GM23338 (cell line): ENCODE data around the gene GART. TPM values are rescaled to one million over a fixed set of nuclear protein-coding genes. Genes with fewer than 3 reads are reported as not detected.

Source experiments
- ATAC-seq: fragments of 200-7000 bp; cut with Tn5 transposase; 3 replicates; pipeline ENCODE4 v1.9.1; 2020
- DNase-seq: peaks from one replicate; pipeline ENCODE4 v3.0.0-alpha.2; 2015; ENCODE audit warnings: low spot score
- H2AFZ ChIP-seq: fragments of 200-600 bp; sonication (generic); 2 replicates; pipeline ENCODE4 v1.8.0; 2016; ENCODE audit warnings: antibody characterized with exemption, mild to moderate bottlenecking, moderate library complexity
- H3F3A ChIP-seq: fragments of 200-600 bp; sonication (generic); replicated peaks from 2 replicates; pipeline ENCODE4 v1.8.0; 2017; ENCODE audit warnings: antibody characterized with exemption, mixed run types, low read depth
- H3K27ac ChIP-seq: fragments of 200-600 bp; sonication (generic); 2 replicates; pipeline ENCODE4 v1.6.1; 2016; ENCODE audit warnings: low read depth
- H3K27me3 ChIP-seq: fragments of 200-600 bp; sonication (generic); 2 replicates; pipeline ENCODE4 v1.8.0; 2016; ENCODE audit warnings: mild to moderate bottlenecking, mixed run types, moderate library complexity; ENCODE audit not compliant: insufficient read depth
- H3K36me3 ChIP-seq: fragments of 200-600 bp; sonication (generic); 2 replicates; pipeline ENCODE4 v1.8.0; 2016; ENCODE audit warnings: mild to moderate bottlenecking; ENCODE audit not compliant: insufficient read depth
- H3K4me1 ChIP-seq: fragments of 200-600 bp; sonication (generic); 2 replicates; pipeline ENCODE4 v1.8.0; 2016; ENCODE audit warnings: mild to moderate bottlenecking, moderate library complexity; ENCODE audit not compliant: insufficient read depth
- H3K4me2 ChIP-seq: fragments of 200-600 bp; sonication (generic); 2 replicates; pipeline ENCODE4 v1.7.1; 2017; ENCODE audit warnings: mixed run types
- H3K4me3 ChIP-seq: fragments of 200-600 bp; sonication (generic); 2 replicates; pipeline ENCODE4 v1.6.1; 2016; ENCODE audit warnings: mixed run types
- H3K79me2 ChIP-seq: fragments of 200-600 bp; sonication (generic); replicated peaks from 2 replicates; pipeline ENCODE4 v1.8.0; 2017; ENCODE audit warnings: mild to moderate bottlenecking; ENCODE audit not compliant: insufficient read depth
- H3K9me2 ChIP-seq: fragments of 200-600 bp; sonication (generic); 2 replicates; pipeline ENCODE4 v1.8.0; 2017; ENCODE audit not compliant: insufficient read depth
- H4K20me1 ChIP-seq: fragments of 200-600 bp; sonication (generic); replicated peaks from 2 replicates; pipeline ENCODE4 v1.8.0; 2017; ENCODE audit warnings: mild to moderate bottlenecking; ENCODE audit not compliant: insufficient read depth
- H3K27ac Mint-ChIP-seq: 2 replicates; pipeline ENCODE4 v1.8.0; 2020; ENCODE audit warnings: inconsistent platforms, mild to moderate bottlenecking, moderate library complexity, mixed read lengths
- H3K27me3 Mint-ChIP-seq: 3 replicates; pipeline ENCODE4 v1.8.0; 2022; ENCODE audit warnings: low read depth, mild to moderate bottlenecking, moderate library complexity, mixed read lengths, inconsistent platforms; ENCODE audit not compliant: insufficient read depth, poor library complexity
- H3K36me3 Mint-ChIP-seq: 3 replicates; pipeline ENCODE4 v1.8.0; 2021; ENCODE audit warnings: low read depth, mild to moderate bottlenecking, inconsistent platforms, moderate library complexity, mixed read lengths
- H3K4me1 Mint-ChIP-seq: 3 replicates; pipeline ENCODE4 v1.8.0; 2020; ENCODE audit warnings: mild to moderate bottlenecking, inconsistent platforms, mixed read lengths
- H3K4me3 Mint-ChIP-seq: 3 replicates; pipeline ENCODE4 v1.8.0; 2021; ENCODE audit warnings: moderate library complexity, mild to moderate bottlenecking, inconsistent platforms, mixed read lengths
- H3K9me3 Mint-ChIP-seq: 3 replicates; pipeline ENCODE4 v1.8.0; 2020; ENCODE audit warnings: moderate library complexity, mild to moderate bottlenecking, inconsistent platforms, mixed read lengths
- CREB1 ChIP-seq: fragments of 250-450 bp; sonication (Bioruptor Pico); IDR thresholded peaks from 2 replicates; pipeline ENCODE4 v1.5.0; 2020; ENCODE audit warnings: low read depth, mild to moderate bottlenecking, moderate library complexity
- EZH2 ChIP-seq: fragments of 200-600 bp; sonication (generic); IDR thresholded peaks from one replicate; pipeline ENCODE4 v1.8.0; 2017; ENCODE audit warnings: antibody characterized with exemption, mild to moderate bottlenecking, low read depth; ENCODE audit not compliant: unreplicated experiment
- EZH2phosphoT487 ChIP-seq: fragments of 200-600 bp; sonication (generic); IDR thresholded peaks from one replicate; pipeline ENCODE4 v1.8.1; 2018; ENCODE audit warnings: antibody characterized with exemption; ENCODE audit not compliant: unreplicated experiment
- JUNB ChIP-seq: IDR thresholded peaks from one replicate; pipeline ENCODE4 v1.6.1; 2016; ENCODE audit warnings: antibody characterized with exemption; ENCODE audit not compliant: unreplicated experiment
- NANOG ChIP-seq: IDR thresholded peaks from 2 replicates; pipeline ENCODE4 v1.6.1; 2016; ENCODE audit warnings: antibody characterized with exemption, borderline replicate concordance
- POLR2AphosphoS5 ChIP-seq: IDR thresholded peaks from 2 replicates; pipeline ENCODE4 v1.6.1; 2016; ENCODE audit warnings: antibody characterized with exemption, low read depth
- REST ChIP-seq: IDR thresholded peaks from one replicate; pipeline ENCODE4 v1.6.1; 2018; ENCODE audit warnings: antibody characterized with exemption; ENCODE audit not compliant: unreplicated experiment
- STAT1 ChIP-seq: IDR thresholded peaks from one replicate; pipeline ENCODE4 v1.6.1; 2016; ENCODE audit warnings: antibody characterized with exemption; ENCODE audit not compliant: unreplicated experiment
- ZNF114 ChIP-seq: fragments of 250-450 bp; sonication (Bioruptor Pico); IDR thresholded peaks from 2 replicates; pipeline ENCODE4 v1.5.0; 2020; ENCODE audit warnings: mild to moderate bottlenecking, moderate library complexity
- ZNF331 ChIP-seq: fragments of 250-450 bp; sonication (Bioruptor Pico); IDR thresholded peaks from 2 replicates; pipeline ENCODE4 v1.5.0; 2020; ENCODE audit warnings: low read depth, mild to moderate bottlenecking, moderate library complexity
- polyA plus RNA-seq: library from polyadenylated mRNA; unstranded; fragments of >200 nt; fragmentation: Nextera tagmentation; extraction: Ambion mirVana; gene quantifications from 2 replicates; pipeline ENCODE4 v1.2.1, GENCODE V29; 2016
- total RNA-seq: library from RNA; depleted of rRNA; stranded (reverse); fragments of >200 nt; shearing (Covaris generic); gene quantifications from 2 replicates; pipeline ENCODE4 v1.2.3, GENCODE V29; 2014
- TF ChIP-seq, protein P1 (sequence below), 2 experiments: fragments of 200-600 bp in 1 of 2; sonication (generic) in 1 of 2; conservative IDR thresholded peaks; 2 replicates each; pipeline versions ENCODE4 v1.5.1 to v1.6.1; 2016 to 2017; ENCODE audit warnings: antibody characterized with exemption in 2 of 2, low read depth in 2 of 2, mild to moderate bottlenecking in 2 of 2, moderate library complexity in 1 of 2
- TF ChIP-seq, protein P2 (sequence below): fragments of 250-450 bp; sonication (Bioruptor Pico); IDR thresholded peaks from 2 replicates; pipeline ENCODE4 v1.5.0; 2020; ENCODE audit warnings: mild to moderate bottlenecking, moderate library complexity

The GART gene
- total and polyA plus RNA-seq, 2 experiments from 2014 or later, result 87.6 to 224 TPM

DNA sequence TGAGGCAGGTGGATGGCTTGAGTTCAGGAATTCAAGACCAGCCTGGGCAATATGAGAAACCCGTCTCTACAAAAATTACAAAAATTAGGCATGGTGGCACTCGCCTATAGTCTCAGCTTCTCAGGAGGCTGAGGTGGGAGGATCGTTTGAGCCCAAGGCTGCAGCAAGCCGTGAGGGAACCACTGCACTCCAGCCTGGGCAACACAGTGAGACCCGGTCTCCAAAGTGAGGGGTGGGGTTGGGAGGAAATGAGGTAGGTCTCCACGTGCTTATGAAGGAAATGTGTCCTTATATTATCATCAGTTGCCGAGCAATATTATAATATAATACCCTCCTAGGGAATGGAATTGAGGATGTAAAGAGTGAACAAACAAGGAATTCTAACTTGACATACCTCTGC, 64.9 kb downstream of the GART start (continued):
- TF ChIP-seq ZNF114 (no peak), REST (no peak), EZH2 (no peak), ZNF331 (CRISPR knock-in tag) (no peak)

DNA sequence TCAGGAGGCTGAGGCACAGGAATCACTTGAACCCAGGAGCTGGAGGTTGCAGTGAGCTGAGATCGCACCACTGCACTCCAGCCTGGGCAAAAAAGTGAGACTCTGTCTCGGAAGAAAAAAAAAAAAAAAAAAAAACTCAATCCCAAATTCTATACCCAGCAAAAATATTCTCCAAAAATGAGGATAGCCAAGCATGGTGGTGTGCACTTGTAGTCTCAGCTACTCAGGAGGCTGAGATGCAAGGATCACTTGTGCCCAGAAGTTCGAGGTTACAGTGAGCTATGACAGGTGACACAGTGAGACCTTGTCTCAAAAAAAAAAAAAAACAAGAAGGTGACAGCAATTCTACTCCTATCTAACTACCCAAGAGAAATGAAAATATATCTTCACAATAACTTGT, 68.6 kb downstream of the GART start:
- H3K9me2 ChIP-seq, result no peaks in the 10 kb centered on the region
- peaks cover 3% of the 10 kb centered on the region; the same call in 1 of the 2 replicates for H3K4me1 ChIP-seq
- H2AFZ ChIP-seq, result no peak overlapping the region
- ATAC-seq (no peak), DNase-seq (no peak)
- no peak overlapping the region for H3K27ac ChIP-seq
- H3F3A ChIP-seq, result peaks cover 3% of the 10 kb centered on the region; the same call in 1 of the 2 replicates
- H3K4me2 ChIP-seq, result no peak overlapping the region
- Mint-ChIP-seq H3K4me1 (peaks cover 2% of the 10 kb centered on the region; the same call in 2 of the 3 replicates), H3K4me3 (no peak overlapping the region), H3K27me3 (peaks cover 4% of the 10 kb centered on the region), H3K9me3 (no peaks in the 10 kb centered on the region), H3K27ac (no peak overlapping the region), H3K36me3 (no peaks in the 10 kb centered on the region; the same call in 2 of the 3 replicates)
- H3K79me2 ChIP-seq, result peaks cover 60% of the 10 kb centered on the region
- no peaks in the 10 kb centered on the region for H3K36me3 ChIP-seq
- H3K27me3 ChIP-seq, result no peaks in the 10 kb centered on the region
- peaks cover 7% of the 10 kb centered on the region for H4K20me1 ChIP-seq
- no peak overlapping the region for H3K4me3 ChIP-seq
- TF ChIP-seq, protein P1, sequence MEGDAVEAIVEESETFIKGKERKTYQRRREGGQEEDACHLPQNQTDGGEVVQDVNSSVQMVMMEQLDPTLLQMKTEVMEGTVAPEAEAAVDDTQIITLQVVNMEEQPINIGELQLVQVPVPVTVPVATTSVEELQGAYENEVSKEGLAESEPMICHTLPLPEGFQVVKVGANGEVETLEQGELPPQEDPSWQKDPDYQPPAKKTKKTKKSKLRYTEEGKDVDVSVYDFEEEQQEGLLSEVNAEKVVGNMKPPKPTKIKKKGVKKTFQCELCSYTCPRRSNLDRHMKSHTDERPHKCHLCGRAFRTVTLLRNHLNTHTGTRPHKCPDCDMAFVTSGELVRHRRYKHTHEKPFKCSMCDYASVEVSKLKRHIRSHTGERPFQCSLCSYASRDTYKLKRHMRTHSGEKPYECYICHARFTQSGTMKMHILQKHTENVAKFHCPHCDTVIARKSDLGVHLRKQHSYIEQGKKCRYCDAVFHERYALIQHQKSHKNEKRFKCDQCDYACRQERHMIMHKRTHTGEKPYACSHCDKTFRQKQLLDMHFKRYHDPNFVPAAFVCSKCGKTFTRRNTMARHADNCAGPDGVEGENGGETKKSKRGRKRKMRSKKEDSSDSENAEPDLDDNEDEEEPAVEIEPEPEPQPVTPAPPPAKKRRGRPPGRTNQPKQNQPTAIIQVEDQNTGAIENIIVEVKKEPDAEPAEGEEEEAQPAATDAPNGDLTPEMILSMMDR (conservative IDR thresholded peaks at IDR 0.05; ENCODE audit: low read depth in 2 of 2), result no peak
- TF ChIP-seq ZNF331 (CRISPR knock-in tag) (no peak), CREB1 (no peak), JUNB (no peak), STAT1 (no peak), NANOG (no peak), EZH2phosphoT487 (no peak), EZH2 (no peak), ZNF114 (no peak), POLR2AphosphoS5 (no peak)
- TF ChIP-seq, protein P2, sequence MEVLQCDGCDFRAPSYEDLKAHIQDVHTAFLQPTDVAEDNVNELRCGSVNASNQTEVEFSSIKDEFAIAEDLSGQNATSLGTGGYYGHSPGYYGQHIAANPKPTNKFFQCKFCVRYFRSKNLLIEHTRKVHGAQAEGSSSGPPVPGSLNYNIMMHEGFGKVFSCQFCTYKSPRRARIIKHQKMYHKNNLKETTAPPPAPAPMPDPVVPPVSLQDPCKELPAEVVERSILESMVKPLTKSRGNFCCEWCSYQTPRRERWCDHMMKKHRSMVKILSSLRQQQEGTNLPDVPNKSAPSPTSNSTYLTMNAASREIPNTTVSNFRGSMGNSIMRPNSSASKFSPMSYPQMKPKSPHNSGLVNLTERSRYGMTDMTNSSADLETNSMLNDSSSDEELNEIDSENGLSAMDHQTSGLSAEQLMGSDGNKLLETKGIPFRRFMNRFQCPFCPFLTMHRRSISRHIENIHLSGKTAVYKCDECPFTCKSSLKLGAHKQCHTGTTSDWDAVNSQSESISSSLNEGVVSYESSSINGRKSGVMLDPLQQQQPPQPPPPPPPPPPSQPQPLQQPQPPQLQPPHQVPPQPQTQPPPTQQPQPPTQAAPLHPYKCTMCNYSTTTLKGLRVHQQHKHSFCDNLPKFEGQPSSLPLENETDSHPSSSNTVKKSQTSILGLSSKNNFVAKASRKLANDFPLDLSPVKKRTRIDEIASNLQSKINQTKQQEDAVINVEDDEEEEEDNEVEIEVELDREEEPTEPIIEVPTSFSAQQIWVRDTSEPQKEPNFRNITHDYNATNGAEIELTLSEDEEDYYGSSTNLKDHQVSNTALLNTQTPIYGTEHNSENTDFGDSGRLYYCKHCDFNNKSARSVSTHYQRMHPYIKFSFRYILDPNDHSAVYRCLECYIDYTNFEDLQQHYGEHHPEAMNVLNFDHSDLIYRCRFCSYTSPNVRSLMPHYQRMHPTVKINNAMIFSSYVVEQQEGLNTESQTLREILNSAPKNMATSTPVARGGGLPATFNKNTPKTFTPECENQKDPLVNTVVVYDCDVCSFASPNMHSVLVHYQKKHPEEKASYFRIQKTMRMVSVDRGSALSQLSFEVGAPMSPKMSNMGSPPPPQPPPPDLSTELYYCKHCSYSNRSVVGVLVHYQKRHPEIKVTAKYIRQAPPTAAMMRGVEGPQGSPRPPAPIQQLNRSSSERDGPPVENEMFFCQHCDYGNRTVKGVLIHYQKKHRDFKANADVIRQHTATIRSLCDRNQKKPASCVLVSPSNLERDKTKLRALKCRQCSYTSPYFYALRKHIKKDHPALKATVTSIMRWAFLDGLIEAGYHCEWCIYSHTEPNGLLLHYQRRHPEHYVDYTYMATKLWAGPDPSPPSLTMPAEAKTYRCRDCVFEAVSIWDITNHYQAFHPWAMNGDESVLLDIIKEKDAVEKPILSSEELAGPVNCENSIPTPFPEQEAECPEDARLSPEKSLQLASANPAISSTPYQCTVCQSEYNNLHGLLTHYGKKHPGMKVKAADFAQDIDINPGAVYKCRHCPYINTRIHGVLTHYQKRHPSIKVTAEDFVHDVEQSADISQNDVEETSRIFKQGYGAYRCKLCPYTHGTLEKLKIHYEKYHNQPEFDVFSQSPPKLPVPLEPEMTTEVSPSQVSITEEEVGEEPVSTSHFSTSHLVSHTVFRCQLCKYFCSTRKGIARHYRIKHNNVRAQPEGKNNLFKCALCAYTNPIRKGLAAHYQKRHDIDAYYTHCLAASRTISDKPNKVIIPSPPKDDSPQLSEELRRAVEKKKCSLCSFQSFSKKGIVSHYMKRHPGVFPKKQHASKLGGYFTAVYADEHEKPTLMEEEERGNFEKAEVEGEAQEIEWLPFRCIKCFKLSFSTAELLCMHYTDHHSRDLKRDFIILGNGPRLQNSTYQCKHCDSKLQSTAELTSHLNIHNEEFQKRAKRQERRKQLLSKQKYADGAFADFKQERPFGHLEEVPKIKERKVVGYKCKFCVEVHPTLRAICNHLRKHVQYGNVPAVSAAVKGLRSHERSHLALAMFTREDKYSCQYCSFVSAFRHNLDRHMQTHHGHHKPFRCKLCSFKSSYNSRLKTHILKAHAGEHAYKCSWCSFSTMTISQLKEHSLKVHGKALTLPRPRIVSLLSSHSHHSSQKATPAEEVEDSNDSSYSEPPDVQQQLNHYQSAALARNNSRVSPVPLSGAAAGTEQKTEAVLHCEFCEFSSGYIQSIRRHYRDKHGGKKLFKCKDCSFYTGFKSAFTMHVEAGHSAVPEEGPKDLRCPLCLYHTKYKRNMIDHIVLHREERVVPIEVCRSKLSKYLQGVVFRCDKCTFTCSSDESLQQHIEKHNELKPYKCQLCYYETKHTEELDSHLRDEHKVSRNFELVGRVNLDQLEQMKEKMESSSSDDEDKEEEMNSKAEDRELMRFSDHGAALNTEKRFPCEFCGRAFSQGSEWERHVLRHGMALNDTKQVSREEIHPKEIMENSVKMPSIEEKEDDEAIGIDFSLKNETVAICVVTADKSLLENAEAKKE (CRISPR knock-in tag), result no peak
